Testis (tissue), 5 donors: ENCODE measurements around the gene UBL4A. TPM values are rescaled to one million over a fixed set of nuclear protein-coding genes. Genes with fewer than 3 reads are reported as not detected.

Experiments
- DNase-seq: peaks from one replicate; pipeline ENCODE4 v3.0.0-alpha.2; 2019
- H3K27ac ChIP-seq, 2 donors: fragments of 200-600 bp; sonication (generic); one replicate each; pipeline ENCODE4 v1.5.1; 2019
- H3K27me3 ChIP-seq: fragments of 200-600 bp; sonication (generic); one replicate; pipeline ENCODE4 v1.5.1; 2019
- H3K36me3 ChIP-seq: fragments of 200-600 bp; sonication (generic); one replicate; pipeline ENCODE4 v1.5.1; 2017; ENCODE audit warnings: low read depth; ENCODE audit errors: missing control alignments
- H3K4me1 ChIP-seq: fragments of 200-600 bp; sonication (generic); one replicate; pipeline ENCODE4 v1.5.1; 2019
- H3K4me3 ChIP-seq, 2 donors: fragments of 200-600 bp; sonication (generic); one replicate each; pipeline ENCODE4 v1.5.1; 2017 to 2019
- H3K9me3 ChIP-seq: fragments of 200-600 bp; sonication (generic); one replicate; pipeline ENCODE4 v1.5.1; 2017
- POLR2A ChIP-seq: fragments of 450-650 bp; IDR thresholded peaks from one replicate; pipeline ENCODE4 v1.6.1; 2017; ENCODE audit warnings: antibody characterized with exemption, mild to moderate bottlenecking, moderate library complexity
- WGBS, 2 donors: methylation state at CpG; one replicate each; pipeline ENCODE4 v1.1.5; 2018; 5-methylcytosine and 5-hydroxymethylcytosine counted together
- intact Hi-C: fragments of 100-400 bp; cut with DNase I; formaldehyde crosslinking; loops from one replicate; pipeline ENCODE4 v1.15.1; 2023; ENCODE audit warnings: low total_unique reads
- long read RNA-seq, 2 donors: transcript quantifications; one replicate each; lab custom pipeline, GENCODE V29; 2026
- polyA plus RNA-seq: library from polyadenylated mRNA; stranded (reverse); fragments of 350-450 nt; fragmentation: Illumina TruSeq; extraction: RNeasy Lipid Tissue Mini Kit (QIAGEN cat#74804); gene quantifications from one replicate; pipeline ENCODE4 v1.2.3, GENCODE V29; 2014; ENCODE audit warnings: low read depth, low replicate concordance; ENCODE audit not compliant: insufficient read depth
- total RNA-seq, 2 donors: library from RNA; depleted of rRNA; stranded (reverse); fragments of >200 nt; gene quantifications; one replicate each; pipeline ENCODE4 v1.2.3, GENCODE V29; 2016
- TF ChIP-seq, protein P1 (sequence below), 3 experiments: fragments of 450-650 bp in 2 of 3; fragments of 200-600 bp in 1 of 3; sonication (generic) in 1 of 3; IDR thresholded peaks; one replicate each; pipeline ENCODE4 v1.5.1; 2016 to 2019; ENCODE audit warnings: antibody characterized with exemption in 3 of 3, mild to moderate bottlenecking in 2 of 3, moderate library complexity in 1 of 3

Gene UBL4A
- total RNA-seq: 10 to 100 TPM; 16.8 to 18.9 TPM
- polyA plus RNA-seq: 13.3 TPM
- long read RNA-seq, donor 1, transcript UBL4A-202 (4 exons, 2,382 nt): major isoform, 13 of 15 reads
- long read RNA-seq, donor 1, partial matches to known transcripts: 0 of 15 reads
- long read RNA-seq, donor 1, other reads (novel, unspliced or antisense): 0 of 15 reads
- long read RNA-seq, donor 2, transcript UBL4A-202 (4 exons, 2,382 nt): major isoform, 13 of 13 reads
- long read RNA-seq, donor 2, partial matches to known transcripts: 0 of 13 reads
- long read RNA-seq, donor 2, other reads (novel, unspliced or antisense): 0 of 13 reads

DNA sequence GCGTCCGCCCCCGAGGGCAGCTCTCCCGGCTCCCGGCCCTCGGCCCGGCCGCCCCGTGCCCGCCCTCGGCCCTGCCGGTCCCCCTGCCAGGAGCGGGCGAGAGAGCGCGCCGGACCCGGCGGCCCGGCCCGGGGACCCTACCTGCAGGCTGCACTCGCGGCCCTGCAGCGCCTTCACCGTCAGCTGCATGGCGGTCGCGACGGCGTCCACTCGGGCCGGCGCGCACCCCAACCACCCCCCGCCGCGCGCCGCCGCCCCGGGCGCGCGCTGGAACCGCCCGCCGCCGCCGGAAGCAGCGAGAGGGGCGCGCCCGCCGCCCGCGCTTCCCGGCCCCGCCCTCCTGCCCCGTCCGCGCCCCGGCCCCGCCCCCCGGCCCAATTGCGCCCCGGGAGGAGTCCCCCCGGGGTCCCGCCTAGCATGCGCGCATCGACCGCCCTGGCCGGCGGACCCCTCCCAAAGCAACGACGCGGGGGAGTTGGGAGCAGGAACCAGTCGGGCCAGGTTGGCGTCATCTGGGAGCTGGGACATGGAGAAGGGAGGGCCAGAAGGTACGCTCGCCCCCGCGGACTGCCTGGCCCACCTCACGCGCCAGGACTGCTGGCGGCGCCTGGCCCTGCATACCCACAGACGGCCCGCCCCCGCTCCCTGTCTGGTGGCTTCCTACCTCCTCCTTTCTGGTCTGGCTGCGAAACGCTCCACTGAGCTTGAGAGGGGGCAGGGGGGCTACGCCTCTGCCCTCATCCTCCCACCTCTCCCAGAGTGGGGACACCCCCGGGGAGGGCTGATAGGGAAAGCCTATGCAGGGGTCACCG lies at the start of gene UBL4A:
TSS of gene UBL4A (minus strand) at position 220 of the 812 bp plus-strand sequence. CDS start at position 189, 31 bp downstream.
- no peaks in the 10 kb centered on the region for H3K36me3 ChIP-seq
- H3K9me3 ChIP-seq: no peaks in the 10 kb centered on the region
- H3K27me3 ChIP-seq: no peaks in the 10 kb centered on the region
- TF ChIP-seq POLR2A: no peak
- peak within 1 kb of the TSS in 1 of 2 donors; percentile 72 for H3K27ac ChIP-seq
- H3K4me3 ChIP-seq: peak within 1 kb of the TSS; percentile 53
- H3K4me1 ChIP-seq: peaks cover 7% of the 10 kb centered on the region
- intact Hi-C loops: no loop called here
- DNase-seq: peak; percentile 53
- 5% methylated on average over 5 of the region's 95 CpGs; no CpG with 5 or more reads in 1 of the 2 donors for WGBS, 2 donors

DNA sequence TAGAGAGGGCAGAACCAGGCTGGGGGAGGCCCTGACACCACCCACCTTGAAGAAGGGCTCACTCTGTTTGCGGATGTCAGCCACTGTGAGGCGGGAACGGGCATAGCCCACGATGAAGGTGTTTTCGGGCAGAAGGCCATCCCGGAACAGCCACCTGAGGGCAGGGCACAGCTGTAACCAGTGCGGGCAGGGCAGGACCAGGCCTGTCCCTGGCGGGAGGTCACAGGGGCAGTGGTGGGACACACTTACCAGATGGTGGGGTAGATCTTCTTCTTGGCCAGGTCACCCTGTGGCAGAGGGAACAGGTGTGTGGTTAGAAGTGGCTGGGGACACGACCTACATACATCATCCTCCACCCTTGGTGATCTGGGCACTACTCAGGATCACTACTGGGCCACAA lies 49.5 kb upstream of the UBL4A start:
- Histone ChIP-seq H3K36me3 (no peaks in the 10 kb centered on the region), H3K4me1 (no peaks in the 10 kb centered on the region), H3K4me3 (no peak overlapping the region), H3K9me3 (no peaks in the 10 kb centered on the region), H3K27me3 (no peaks in the 10 kb centered on the region), H3K27ac (no peak overlapping the region)
- 65 to 80% methylated on average over 4 to 5 of the region's 9 CpGs for WGBS, 2 donors
- intact Hi-C loops: no loop called here
- TF ChIP-seq POLR2A: no peak
- TF ChIP-seq, protein P1, sequence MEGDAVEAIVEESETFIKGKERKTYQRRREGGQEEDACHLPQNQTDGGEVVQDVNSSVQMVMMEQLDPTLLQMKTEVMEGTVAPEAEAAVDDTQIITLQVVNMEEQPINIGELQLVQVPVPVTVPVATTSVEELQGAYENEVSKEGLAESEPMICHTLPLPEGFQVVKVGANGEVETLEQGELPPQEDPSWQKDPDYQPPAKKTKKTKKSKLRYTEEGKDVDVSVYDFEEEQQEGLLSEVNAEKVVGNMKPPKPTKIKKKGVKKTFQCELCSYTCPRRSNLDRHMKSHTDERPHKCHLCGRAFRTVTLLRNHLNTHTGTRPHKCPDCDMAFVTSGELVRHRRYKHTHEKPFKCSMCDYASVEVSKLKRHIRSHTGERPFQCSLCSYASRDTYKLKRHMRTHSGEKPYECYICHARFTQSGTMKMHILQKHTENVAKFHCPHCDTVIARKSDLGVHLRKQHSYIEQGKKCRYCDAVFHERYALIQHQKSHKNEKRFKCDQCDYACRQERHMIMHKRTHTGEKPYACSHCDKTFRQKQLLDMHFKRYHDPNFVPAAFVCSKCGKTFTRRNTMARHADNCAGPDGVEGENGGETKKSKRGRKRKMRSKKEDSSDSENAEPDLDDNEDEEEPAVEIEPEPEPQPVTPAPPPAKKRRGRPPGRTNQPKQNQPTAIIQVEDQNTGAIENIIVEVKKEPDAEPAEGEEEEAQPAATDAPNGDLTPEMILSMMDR (IDR thresholded peaks at IDR 0.05): no peak
- no peak for DNase-seq

DNA sequence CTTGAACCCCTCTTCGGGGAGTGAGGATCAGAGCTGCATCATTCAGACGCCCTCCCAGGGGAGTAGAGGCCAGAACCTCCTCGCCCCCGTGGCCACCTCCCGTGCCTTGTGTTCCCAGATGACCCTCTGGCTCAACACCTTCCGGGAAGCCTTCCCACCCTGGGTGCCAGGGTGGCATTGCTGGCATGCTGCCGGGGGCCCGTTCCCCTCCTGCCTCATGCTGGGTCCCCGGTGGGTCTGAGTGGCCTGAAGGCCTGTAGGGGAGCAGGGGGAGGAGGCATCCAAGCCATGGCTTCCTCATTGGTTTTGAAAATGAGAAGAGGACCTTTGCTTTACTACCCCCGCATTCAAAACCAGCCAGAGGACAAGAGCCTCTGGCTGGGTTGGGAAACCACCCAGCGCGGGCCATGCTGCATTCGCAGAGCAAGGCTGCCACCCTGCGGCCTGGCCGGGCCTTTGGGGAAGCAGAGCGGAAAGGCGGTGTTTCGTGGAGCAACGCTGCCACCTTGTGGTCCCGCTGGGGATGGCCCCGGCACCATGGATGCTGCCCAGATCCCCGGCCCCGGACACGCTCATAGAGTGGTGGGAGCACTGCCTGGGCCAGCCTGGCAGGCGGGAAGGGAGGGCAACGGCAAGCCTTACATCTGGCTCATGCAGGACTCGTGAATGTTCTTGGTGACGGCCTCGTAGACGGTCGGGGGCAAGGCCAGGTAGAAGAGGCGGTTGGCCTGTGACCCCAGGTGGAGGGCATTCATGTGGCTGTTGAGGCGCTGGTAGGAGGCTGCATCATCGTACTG lies 48.3 kb upstream of the UBL4A start:
- no peaks in the 10 kb centered on the region for H3K4me1 ChIP-seq
- H3K27ac ChIP-seq: no peak overlapping the region
- intact Hi-C loops: no loop called here
- 34% methylated on average over 27 of the region's 34 CpGs; no CpG with 5 or more reads in 1 of the 2 donors for WGBS, 2 donors
- DNase-seq: peak; percentile 85
- no peaks in the 10 kb centered on the region for H3K27me3 ChIP-seq
- TF ChIP-seq POLR2A: no peak
- TF ChIP-seq, protein P1 (IDR thresholded peaks at IDR 0.05): peak; percentile 72 to 97 (median 96)
- no peak overlapping the region for H3K4me3 ChIP-seq
- H3K9me3 ChIP-seq: no peaks in the 10 kb centered on the region
- no peaks in the 10 kb centered on the region for H3K36me3 ChIP-seq

DNA sequence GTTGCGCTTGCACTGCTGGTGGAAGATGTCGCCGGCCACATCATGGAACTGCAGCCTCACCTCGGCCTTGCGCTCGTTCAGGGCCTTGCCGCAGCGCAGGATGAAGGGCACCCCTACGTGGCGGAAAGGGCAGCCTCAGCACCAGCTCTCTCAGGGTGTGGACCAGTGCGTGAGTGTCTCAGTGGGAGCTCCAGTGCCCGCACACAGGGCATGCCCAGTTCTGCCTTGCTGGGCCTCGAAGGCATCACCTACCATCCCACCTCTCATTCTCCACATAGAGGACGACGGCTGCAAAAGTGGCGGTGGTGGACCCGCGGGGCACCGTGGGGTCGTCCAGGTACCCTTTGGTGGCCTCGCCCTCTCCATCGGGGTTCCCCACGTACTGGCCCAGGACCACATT lies 46.3 kb upstream of the UBL4A start:
- Histone ChIP-seq H3K4me3 (no peak overlapping the region), H3K36me3 (no peaks in the 10 kb centered on the region), H3K27me3 (no peaks in the 10 kb centered on the region), H3K27ac (no peak overlapping the region), H3K9me3 (no peaks in the 10 kb centered on the region), H3K4me1 (no peaks in the 10 kb centered on the region)
- no peak for DNase-seq
- WGBS, 2 donors: 88% methylated on average over 14 of the region's 23 CpGs; no CpG with 5 or more reads in 1 of the 2 donors
- TF ChIP-seq, protein P1 (IDR thresholded peaks at IDR 0.05): no peak
- no peak for TF ChIP-seq POLR2A
- intact Hi-C loops: no loop called here
